Stomach (tissue), 4 donors: ENCODE results near the gene INF2.

Source experiments
- POLR2A ChIP-seq, 4 donors: fragments of 450-650 bp; IDR thresholded peaks; one replicate each; pipeline ENCODE4 v1.6.1; 2016; ENCODE audit warnings: antibody characterized with exemption in 4 of 4, control low read depth in 2 of 4, mild to moderate bottlenecking in 1 of 4, moderate library complexity in 1 of 4
- TF ChIP-seq, protein P1 (sequence below), 7 experiments: fragments of 450-650 bp in 4 of 7; fragments of 200-600 bp in 3 of 7; sonication (generic) in 3 of 7; IDR thresholded peaks; one replicate each; pipeline ENCODE4 v1.5.1; 2016 to 2019; ENCODE audit warnings: antibody characterized with exemption in 7 of 7, control low read depth in 2 of 7, mild to moderate bottlenecking in 1 of 7

DNA sequence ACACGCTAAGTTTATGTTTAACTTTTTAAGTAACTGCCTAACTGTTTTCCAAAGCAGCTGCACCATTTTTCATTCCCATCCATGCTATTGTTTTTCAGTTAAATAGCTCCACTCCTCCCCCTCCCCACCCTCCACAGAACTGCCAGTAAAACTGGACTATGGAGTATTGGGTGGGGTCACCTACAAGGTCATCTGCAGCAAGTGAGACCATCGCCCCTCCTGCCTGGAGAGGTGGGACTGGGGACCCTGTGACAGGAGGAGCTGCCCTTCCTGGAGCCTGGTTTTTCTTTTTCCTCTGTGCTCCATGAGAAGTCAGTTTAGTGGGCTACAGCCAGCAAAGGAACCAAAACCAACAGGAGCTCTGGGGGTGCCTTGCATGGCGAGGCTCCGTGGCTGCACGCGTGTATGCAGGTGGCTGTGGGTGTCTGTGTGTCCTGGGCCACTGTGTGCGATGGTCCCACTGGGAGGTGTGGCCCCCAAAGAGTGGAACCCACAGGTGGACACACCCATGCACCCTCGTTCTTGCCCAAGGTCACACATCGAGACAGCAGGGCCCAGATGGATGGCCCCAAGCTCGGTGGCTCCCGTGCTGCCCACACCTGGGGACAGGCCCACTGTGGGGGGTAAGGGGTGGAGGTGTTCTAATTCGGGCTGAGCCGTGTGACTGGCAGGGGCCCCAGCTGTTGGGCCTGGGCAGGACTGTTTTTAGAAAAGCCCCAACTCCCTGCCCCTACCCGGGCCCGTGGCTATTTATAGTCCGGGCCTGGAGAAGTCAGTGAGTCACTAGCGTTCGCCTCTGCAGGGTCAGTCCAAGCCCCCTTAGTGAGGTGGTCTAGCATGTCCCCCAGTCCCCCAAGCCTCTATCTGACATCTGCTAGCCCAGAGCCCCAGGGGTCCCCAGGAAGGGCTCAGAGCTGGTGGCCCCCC is 32.4 kb downstream of the INF2 start:
- no peak for TF ChIP-seq POLR2A (IDR thresholded peaks at IDR 0.05)
- TF ChIP-seq, protein P1, sequence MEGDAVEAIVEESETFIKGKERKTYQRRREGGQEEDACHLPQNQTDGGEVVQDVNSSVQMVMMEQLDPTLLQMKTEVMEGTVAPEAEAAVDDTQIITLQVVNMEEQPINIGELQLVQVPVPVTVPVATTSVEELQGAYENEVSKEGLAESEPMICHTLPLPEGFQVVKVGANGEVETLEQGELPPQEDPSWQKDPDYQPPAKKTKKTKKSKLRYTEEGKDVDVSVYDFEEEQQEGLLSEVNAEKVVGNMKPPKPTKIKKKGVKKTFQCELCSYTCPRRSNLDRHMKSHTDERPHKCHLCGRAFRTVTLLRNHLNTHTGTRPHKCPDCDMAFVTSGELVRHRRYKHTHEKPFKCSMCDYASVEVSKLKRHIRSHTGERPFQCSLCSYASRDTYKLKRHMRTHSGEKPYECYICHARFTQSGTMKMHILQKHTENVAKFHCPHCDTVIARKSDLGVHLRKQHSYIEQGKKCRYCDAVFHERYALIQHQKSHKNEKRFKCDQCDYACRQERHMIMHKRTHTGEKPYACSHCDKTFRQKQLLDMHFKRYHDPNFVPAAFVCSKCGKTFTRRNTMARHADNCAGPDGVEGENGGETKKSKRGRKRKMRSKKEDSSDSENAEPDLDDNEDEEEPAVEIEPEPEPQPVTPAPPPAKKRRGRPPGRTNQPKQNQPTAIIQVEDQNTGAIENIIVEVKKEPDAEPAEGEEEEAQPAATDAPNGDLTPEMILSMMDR (IDR thresholded peaks at IDR 0.05) = no peak
